Mucosa of rectum (tissue), 2 donors: Measurements from ENCODE around the gene MAPKBP1.

Source experiments
- H3K27ac ChIP-seq, 2 donors: one replicate each; pipeline ENCODE4 v1.7.0; 2013; ENCODE audit warnings: inconsistent platforms in 2 of 2, low read depth in 2 of 2, low read length in 2 of 2
- H3K27me3 ChIP-seq, 2 donors: one replicate each; pipeline ENCODE4 v1.7.0; 2013; ENCODE audit warnings: low read length in 2 of 2; ENCODE audit not compliant: control insufficient read depth in 2 of 2, insufficient read depth in 2 of 2
- H3K36me3 ChIP-seq, 2 donors: one replicate each; pipeline ENCODE4 v1.7.0; 2013; ENCODE audit warnings: low read length in 2 of 2; ENCODE audit not compliant: control insufficient read depth in 2 of 2, insufficient read depth in 2 of 2
- H3K4me1 ChIP-seq, 2 donors: one replicate each; pipeline ENCODE4 v1.7.0; 2013; ENCODE audit warnings: low read length in 2 of 2, mild to moderate bottlenecking in 1 of 2; ENCODE audit not compliant: control insufficient read depth in 2 of 2, insufficient read depth in 2 of 2
- H3K4me3 ChIP-seq, 2 donors: one replicate each; pipeline ENCODE4 v1.7.0; 2013; ENCODE audit warnings: low read length in 2 of 2
- H3K9ac ChIP-seq, 2 donors: one replicate each; pipeline ENCODE4 v1.7.0; 2013; ENCODE audit warnings: low read length in 2 of 2, low read depth in 1 of 2, mild to moderate bottlenecking in 1 of 2
- H3K9me3 ChIP-seq, 2 donors: one replicate each; pipeline ENCODE4 v1.7.0; 2013; ENCODE audit warnings: low read length in 2 of 2; ENCODE audit not compliant: control insufficient read depth in 2 of 2
- donor health status: healthy.
- donor health status: Normal muscosa, but diverticular disease.

MAPKBP1 gene

GRCh38 chr15:41866872-41867579 is 92.7 kb downstream of the MAPKBP1 start:
- H3K27me3 ChIP-seq, result no peaks in the 10 kb centered on the region
- H3K36me3 ChIP-seq, result no peaks in the 10 kb centered on the region
- H3K9ac ChIP-seq, result no peak overlapping the region
- no peak overlapping the region for H3K4me3 ChIP-seq
- H3K9me3 ChIP-seq, result no peaks in the 10 kb centered on the region
- no peak overlapping the region for H3K27ac ChIP-seq
- H3K4me1 ChIP-seq, result no peaks in the 10 kb centered on the region

DNA sequence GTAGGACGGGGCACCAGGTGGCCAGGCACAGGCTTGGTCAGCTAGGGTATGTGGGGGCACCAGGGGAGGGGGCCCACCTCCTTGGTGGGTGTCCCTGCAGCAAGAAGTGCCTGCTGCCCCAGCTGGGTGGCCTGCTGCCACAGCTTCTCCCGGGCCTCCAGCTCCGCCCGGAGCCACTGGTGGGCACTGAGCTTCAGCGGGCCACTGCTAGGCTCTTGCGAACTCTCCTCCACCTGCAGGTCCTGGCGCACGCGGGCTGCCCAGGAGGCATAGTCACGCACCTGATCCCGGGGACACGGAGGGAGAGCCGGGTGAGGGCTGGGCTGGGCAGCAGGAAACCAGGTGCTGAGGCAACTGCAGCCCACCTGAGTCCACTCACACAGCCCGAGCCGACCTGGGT is 94.0 kb downstream of the MAPKBP1 start:
- H3K4me1 ChIP-seq, result no peaks in the 10 kb centered on the region
- no peak overlapping the region for H3K9ac ChIP-seq
- no peaks in the 10 kb centered on the region for H3K36me3 ChIP-seq
- H3K4me3 ChIP-seq, result no peak overlapping the region
- no peak overlapping the region for H3K27ac ChIP-seq
- H3K27me3 ChIP-seq, result no peaks in the 10 kb centered on the region
- no peaks in the 10 kb centered on the region for H3K9me3 ChIP-seq

DNA sequence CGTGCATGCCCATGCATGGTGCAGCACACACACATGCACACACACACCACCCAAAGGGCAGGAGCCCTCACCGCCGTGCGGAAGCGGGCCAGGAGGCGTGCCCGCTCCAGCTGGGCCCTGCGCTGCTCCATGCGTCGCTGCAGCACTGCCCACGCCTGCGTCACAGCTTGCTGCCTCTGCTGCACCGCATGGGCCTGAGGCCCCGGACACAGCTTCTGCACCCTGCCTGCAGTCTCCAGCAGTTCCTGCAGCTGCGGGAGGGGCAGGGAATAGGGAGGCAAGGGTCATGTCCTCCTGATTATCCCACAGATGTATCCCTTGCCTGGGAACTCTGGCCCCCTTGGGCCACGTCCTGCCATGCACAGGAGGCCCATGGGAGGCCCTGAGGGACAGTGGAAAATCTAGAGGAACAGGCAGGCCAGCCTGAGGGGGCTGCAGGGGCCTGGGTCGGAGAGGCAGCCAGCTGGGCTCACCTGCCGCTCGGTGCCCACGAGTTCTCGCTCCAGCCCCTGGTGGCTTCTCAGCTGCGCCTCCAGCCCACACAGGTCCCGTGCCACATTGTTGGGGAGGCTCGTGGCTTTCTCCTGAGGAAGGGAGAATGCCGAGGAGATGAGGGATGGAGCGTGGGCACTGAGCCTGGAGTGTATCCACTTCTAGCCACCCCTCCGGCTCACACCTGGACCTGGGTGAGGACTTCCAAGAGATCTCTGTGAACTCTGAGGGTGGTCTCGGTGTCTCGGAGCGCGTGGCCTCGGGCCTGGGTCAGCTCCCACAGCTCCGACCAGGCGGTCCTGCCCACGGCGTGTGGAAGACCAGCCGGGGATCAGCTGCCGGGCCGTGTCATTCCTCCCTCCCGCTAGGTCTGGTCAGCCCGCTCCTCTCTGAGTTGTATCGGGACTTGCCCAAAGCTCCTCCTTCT is 95.7 kb downstream of the MAPKBP1 start:
- Histone ChIP-seq H3K9me3 (no peaks in the 10 kb centered on the region), H3K36me3 (no peaks in the 10 kb centered on the region), H3K4me3 (no peak overlapping the region), H3K4me1 (no peaks in the 10 kb centered on the region), H3K9ac (no peak overlapping the region), H3K27ac (no peak overlapping the region), H3K27me3 (no peaks in the 10 kb centered on the region)

DNA sequence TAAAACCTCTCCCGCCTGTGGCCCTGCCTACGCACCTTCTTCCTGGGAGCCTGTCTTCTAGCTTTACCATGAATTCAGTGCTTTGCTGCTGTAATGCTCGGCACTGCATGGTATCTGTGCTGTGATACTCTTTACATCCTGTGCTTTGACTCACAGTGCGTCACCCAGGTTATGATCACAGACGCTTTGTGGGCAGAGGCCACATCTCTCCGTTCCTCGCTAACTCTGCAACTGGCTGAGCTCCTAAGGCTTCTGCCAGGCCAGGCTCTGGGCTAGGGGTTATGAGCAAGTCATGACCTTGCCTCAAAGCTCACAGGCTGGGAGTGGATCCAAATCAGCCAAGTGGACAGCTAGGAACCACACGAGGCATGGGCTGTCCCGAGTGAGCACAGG is 96.4 kb downstream of the MAPKBP1 start:
- Histone ChIP-seq H3K27me3 (no peaks in the 10 kb centered on the region), H3K4me1 (no peaks in the 10 kb centered on the region), H3K4me3 (no peak overlapping the region), H3K9ac (no peak overlapping the region), H3K9me3 (no peaks in the 10 kb centered on the region), H3K36me3 (no peaks in the 10 kb centered on the region), H3K27ac (no peak overlapping the region)

DNA sequence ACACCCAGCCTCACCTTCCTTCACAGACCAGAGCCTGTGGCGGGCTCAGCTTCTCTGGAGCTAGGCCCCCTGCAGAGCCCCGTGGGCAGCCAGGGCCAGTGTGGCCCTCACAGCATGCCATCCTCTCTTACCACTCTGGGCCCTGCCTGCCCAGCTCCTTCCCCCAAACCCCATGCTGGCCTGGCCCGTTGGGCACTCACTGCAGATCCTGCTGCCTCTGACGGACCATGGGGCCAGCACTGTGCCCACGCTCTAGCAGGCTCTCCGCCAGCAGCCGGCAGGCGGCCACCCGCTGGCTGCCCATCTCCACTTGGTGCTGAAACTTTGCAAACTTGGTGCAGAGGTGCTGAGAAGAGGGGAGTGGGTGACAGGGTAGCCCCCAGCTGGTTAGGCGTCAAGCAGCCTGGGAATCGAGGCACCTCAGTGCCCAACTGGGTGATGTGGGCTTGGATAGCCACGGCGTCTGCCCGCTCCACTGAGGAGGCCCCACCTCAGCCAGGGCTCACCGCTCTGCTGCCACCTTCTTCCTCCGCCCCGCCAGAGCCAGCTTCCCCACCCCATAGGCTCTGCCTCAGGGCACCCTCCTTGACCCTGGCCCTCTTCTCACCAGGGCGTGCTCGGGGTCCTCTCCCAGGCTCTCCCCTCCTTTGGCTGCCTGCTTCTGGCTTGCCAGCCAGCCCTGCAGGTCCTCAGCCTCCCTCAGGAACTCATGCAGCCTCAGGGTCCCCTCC is 97.1 kb downstream of the MAPKBP1 start:
- Histone ChIP-seq H3K9ac (no peak overlapping the region), H3K36me3 (no peaks in the 10 kb centered on the region), H3K9me3 (no peaks in the 10 kb centered on the region), H3K4me3 (no peak overlapping the region), H3K27ac (no peak overlapping the region), H3K4me1 (no peaks in the 10 kb centered on the region), H3K27me3 (no peaks in the 10 kb centered on the region)

GRCh38 chr15:41872166-41872747 is 98.0 kb downstream of the MAPKBP1 start:
- H3K27ac ChIP-seq, result no peak overlapping the region
- no peak overlapping the region for H3K4me3 ChIP-seq
- H3K36me3 ChIP-seq, result no peaks in the 10 kb centered on the region
- no peak overlapping the region for H3K9ac ChIP-seq
- no peaks in the 10 kb centered on the region for H3K9me3 ChIP-seq
- H3K4me1 ChIP-seq, result no peaks in the 10 kb centered on the region
- H3K27me3 ChIP-seq, result no peaks in the 10 kb centered on the region

- Histone ChIP-seq H3K4me1 (no peaks in the 10 kb centered on the region), H3K27me3 (no peaks in the 10 kb centered on the region), H3K36me3 (no peaks in the 10 kb centered on the region), H3K9ac (no peak overlapping the region), H3K27ac (no peak overlapping the region), H3K9me3 (no peaks in the 10 kb centered on the region), H3K4me3 (no peak overlapping the region)
Measured at GRCh38 chr15:41873711-41874110, 99.4 kb downstream of the MAPKBP1 start.

- Histone ChIP-seq H3K27me3 (no peaks in the 10 kb centered on the region), H3K9ac (no peak overlapping the region), H3K9me3 (no peaks in the 10 kb centered on the region), H3K27ac (no peak overlapping the region), H3K4me1 (no peaks in the 10 kb centered on the region), H3K4me3 (no peak overlapping the region), H3K36me3 (no peaks in the 10 kb centered on the region)
Measured at GRCh38 chr15:41874736-41875135, 100.5 kb downstream of the MAPKBP1 start.

DNA sequence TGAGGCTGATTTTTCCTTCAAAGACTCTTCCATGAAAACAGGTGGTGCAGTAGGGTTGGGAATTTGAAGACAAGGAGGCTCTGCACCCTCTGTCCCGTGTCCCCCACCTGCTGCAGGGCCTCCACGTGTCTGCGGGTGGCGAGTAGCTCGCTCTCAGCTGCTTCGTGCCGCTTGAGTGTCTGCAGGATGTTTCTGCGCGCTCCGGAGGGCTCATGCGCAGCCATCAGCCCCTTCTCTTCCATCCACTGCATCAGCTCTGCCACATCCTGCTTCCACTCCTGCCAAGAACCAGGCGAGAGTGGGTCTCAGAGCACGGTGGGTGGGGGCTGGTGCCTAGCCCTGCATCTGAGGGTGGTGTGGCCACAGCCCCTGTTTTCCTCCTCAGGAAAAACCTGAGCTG is 101.7 kb downstream of the MAPKBP1 start:
- Histone ChIP-seq H3K36me3 (no peaks in the 10 kb centered on the region), H3K9me3 (no peaks in the 10 kb centered on the region), H3K27me3 (peaks cover 2 to 4% of the 10 kb centered on the region in 2 donors), H3K4me1 (no peaks in the 10 kb centered on the region), H3K27ac (no peak overlapping the region), H3K9ac (no peak overlapping the region), H3K4me3 (no peak overlapping the region)
